ENCODE measurements around the gene SYCE1L. TPM values are rescaled to one million over a fixed set of nuclear protein-coding genes. Genes with fewer than 3 reads are reported as not detected.
"Not testable (repeated sequence)": the region's sequence is repeated elsewhere in the genome, so short reads cannot be mapped to it uniquely, and the experiment has no call there.

Gene SYCE1L
- total RNA-seq, 2 donors from 2014 or later, result 4.8 to 6.9 TPM

DNA sequence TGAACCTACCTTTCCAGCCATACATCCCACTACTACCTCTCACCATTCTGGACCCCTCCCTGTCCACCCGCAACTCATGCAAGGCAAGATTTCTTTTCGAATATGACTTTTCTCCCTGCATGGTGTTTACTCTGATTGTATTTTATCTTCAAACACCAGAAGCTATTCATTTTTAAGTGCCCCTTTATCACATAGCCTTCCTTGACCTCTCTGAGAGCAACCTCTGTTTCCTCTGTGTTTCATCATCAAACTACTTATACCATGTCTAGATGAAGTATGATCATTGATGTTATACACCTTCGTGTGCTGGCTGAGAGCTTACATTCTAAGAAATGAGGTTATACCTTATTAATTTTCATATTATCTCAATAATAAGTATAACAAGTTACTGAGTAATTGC, 31.8 kb downstream of the SYCE1L start:
- no peaks in the 10 kb centered on the region for H3K9me3 ChIP-seq
- DNase-seq, result no peak
- intact Hi-C loops (cut with DNase I), result no loop called here

DNA sequence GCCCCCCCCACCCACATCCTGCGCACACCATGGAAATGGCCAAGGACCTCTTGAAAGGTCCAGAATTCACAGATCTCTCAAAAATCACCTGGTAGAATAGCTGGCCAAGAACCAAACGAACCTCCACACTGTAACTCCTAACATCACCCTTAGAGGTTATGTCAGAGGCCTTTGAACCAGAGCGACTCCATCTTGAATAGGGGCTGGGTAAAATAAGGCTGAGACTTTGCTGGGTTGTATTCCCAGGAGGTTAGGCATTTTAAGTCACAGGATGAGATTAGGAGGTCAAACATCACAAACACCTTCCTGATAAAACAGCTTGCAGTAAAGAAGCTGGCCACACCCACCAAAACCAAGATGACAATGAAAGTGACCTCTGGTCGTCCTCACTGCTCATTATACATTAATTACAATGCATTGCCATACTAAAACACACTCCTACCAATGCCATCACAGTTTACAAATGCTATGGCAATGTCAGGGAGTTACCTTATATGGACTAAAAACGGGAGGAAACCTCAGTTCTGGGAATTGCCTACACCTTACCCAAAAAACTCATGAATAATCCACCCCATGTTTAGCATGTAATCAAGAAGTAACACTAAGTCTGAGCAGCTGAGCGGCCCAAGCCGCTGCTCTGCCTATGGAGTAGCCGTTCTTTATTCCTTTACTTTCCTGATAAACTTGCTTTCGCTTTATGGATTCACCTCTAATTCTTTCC, 34.8 kb downstream of the SYCE1L start:
- no peak overlapping the region for H3K4me3 ChIP-seq
- no peaks in the 10 kb centered on the region for H3K4me1 ChIP-seq
- no peaks in the 10 kb centered on the region for H3K27me3 ChIP-seq
- TF ChIP-seq, protein P1, sequence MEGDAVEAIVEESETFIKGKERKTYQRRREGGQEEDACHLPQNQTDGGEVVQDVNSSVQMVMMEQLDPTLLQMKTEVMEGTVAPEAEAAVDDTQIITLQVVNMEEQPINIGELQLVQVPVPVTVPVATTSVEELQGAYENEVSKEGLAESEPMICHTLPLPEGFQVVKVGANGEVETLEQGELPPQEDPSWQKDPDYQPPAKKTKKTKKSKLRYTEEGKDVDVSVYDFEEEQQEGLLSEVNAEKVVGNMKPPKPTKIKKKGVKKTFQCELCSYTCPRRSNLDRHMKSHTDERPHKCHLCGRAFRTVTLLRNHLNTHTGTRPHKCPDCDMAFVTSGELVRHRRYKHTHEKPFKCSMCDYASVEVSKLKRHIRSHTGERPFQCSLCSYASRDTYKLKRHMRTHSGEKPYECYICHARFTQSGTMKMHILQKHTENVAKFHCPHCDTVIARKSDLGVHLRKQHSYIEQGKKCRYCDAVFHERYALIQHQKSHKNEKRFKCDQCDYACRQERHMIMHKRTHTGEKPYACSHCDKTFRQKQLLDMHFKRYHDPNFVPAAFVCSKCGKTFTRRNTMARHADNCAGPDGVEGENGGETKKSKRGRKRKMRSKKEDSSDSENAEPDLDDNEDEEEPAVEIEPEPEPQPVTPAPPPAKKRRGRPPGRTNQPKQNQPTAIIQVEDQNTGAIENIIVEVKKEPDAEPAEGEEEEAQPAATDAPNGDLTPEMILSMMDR (IDR thresholded peaks at IDR 0.05), result no peak
- H3K9ac ChIP-seq (ENCODE audit: low read depth in 2 of 2, low read length in 2 of 2), result no peak overlapping the region
- no peak for DNase-seq
- intact Hi-C loops (cut with DNase I), result no loop called here
- H3K36me3 ChIP-seq, result no peaks in the 10 kb centered on the region
- H3K27ac ChIP-seq, result no peak overlapping the region
- H3K9me3 ChIP-seq, result no peaks in the 10 kb centered on the region

More for the DNA sequence above, 31.8 kb downstream of the SYCE1L start:
- Histone ChIP-seq H3K27ac (no peak overlapping the region), H3K9ac (ENCODE audit: low read depth in 2 of 2, low read length in 2 of 2) (no peak overlapping the region), H3K36me3 (no peaks in the 10 kb centered on the region), H3K4me1 (no peaks in the 10 kb centered on the region), H3K4me3 (no peak overlapping the region), H3K27me3 (no peaks in the 10 kb centered on the region)
- TF ChIP-seq, protein P1 (IDR thresholded peaks at IDR 0.05), result no peak

DNA sequence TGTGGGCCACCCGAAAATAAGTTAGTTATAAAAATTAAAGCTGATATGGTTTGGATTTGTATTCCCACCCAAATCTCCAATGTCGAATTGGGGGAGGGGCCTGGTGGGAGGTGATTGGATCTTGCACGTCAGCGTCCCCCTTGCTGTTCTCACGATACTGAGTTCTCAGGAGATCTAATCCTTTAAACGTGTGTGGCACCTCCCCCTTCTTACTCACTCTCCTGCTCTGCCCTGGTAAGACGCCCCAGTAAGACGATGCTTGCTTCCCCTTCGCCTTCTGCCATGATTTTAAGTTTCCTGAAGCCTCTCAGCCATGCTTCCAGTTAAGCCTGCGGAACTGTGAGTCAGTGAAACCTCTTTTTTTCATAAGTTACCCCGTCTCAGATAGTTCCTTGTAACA, 35.4 kb downstream of the SYCE1L start:
- Histone ChIP-seq H3K27ac (no peak overlapping the region), H3K9me3 (no peaks in the 10 kb centered on the region), H3K9ac (ENCODE audit: low read depth in 2 of 2, low read length in 2 of 2) (no peak overlapping the region), H3K4me3 (no peak overlapping the region), H3K4me1 (no peaks in the 10 kb centered on the region), H3K27me3 (no peaks in the 10 kb centered on the region), H3K36me3 (no peaks in the 10 kb centered on the region)
- DNase-seq, result no peak
- TF ChIP-seq, protein P1 (IDR thresholded peaks at IDR 0.05), result no peak
- intact Hi-C loops (cut with DNase I), result loop anchor here (5.0 kb wide), 1 partner anchor 428 kb away; no protein-coding TSS in a partner anchor

DNA sequence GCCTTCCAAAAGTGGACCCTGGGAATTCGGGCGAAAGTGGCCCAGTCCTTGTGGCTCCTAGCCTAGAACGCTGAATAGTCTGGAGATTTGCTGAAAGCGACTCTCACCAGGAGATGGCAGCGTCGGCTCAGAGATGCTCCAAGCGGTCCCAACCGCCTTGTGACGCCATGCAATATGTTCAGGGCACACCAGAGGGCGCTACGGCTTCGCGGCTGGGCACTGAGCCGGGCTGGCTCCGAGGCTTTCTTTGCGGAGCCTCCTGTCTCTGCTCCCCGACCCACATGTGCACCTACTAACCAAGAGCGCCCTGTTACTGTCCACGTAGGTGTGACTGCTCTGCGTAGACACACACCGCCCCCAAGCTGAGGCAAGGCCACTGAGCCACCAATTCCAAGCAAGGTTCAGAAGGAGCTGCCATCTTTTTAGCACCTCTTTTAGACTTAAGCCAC, 36.9 kb downstream of the SYCE1L start:
- intact Hi-C loops (cut with DNase I), result loop anchor here (1.0 to 5.0 kb wide), 2 partner anchors 348 to 426 kb away; no protein-coding TSS in a partner anchor
- Histone ChIP-seq H3K4me3 (no peak overlapping the region), H3K4me1 (no peaks in the 10 kb centered on the region), H3K27ac (no peak overlapping the region), H3K36me3 (no peaks in the 10 kb centered on the region), H3K9me3 (no peaks in the 10 kb centered on the region), H3K9ac (ENCODE audit: low read depth in 2 of 2, low read length in 2 of 2) (no peak overlapping the region), H3K27me3 (no peaks in the 10 kb centered on the region)
- DNase-seq, result peak; percentile 87
- TF ChIP-seq, protein P1 (IDR thresholded peaks at IDR 0.05), result peak; percentile 97

DNA sequence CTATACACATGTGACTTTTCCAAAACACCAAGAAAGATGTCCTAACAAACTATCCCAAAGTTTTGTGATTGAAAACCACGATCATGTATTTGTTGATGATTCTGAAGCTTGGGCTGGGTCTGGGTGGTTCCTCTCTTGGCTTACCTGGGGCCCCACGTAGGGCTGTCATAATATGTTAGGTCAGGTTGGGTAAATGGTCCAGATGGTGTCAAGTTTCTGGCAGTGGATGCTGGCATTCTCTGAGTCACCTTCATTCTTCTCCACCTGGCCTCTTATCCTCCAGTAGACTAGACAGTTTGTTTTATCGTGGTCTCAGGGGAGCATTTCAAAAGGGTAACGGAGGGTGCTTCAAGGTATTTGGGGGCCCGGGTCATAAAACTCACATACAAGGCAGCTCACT, 39.4 kb downstream of the SYCE1L start:
- Histone ChIP-seq H3K9ac (ENCODE audit: low read depth in 2 of 2, low read length in 2 of 2) (no peak overlapping the region), H3K27ac (no peak overlapping the region), H3K9me3 (no peaks in the 10 kb centered on the region), H3K27me3 (no peaks in the 10 kb centered on the region), H3K36me3 (no peaks in the 10 kb centered on the region), H3K4me3 (no peak overlapping the region), H3K4me1 (no peaks in the 10 kb centered on the region)
- intact Hi-C loops (cut with DNase I), result loop anchor here (5.0 kb wide), 1 partner anchor 424 kb away; no protein-coding TSS in a partner anchor
- TF ChIP-seq, protein P1 (IDR thresholded peaks at IDR 0.05), result no peak
- no peak for DNase-seq

DNA sequence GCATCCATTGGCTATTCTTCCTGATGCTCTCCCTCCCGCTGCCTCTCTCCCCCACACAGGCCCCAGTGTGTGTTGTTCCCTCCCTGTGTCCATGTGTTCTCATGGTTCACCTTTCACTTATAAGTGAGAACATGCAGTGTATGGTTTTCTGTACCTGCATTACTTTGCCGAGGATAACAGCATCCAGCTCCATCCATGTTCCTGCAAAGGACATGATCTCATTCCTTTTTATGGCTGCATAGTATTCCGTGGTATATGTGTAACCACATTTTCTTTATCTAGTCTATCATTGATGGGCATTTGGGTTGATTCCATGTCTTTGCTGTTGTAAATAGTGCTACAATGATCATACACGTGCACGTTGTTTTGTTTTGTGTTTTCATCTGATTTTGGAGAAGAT, 43.3 kb downstream of the SYCE1L start:
- H3K4me3 ChIP-seq; H3K9ac ChIP-seq (ENCODE audit: low read depth in 2 of 2, low read length in 2 of 2); H3K27ac ChIP-seq; H3K36me3 ChIP-seq; H3K4me1 ChIP-seq; DNase-seq; H3K9me3 ChIP-seq; intact Hi-C loops (cut with DNase I); H3K27me3 ChIP-seq: not testable (repeated sequence)
